GOT3 (cell line): ENCODE measurements around the gene GJA8.
"Not testable (repeated sequence)": the region's sequence is repeated elsewhere in the genome, so short reads cannot be mapped to it uniquely, and the experiment has no call there.

Experiments
- DNase-seq: peaks from one replicate; lab custom pipeline; 2025; ENCODE audit warnings: mixed read lengths; lab: John Stamatoyannopoulos, UW

GJA8 gene

DNA sequence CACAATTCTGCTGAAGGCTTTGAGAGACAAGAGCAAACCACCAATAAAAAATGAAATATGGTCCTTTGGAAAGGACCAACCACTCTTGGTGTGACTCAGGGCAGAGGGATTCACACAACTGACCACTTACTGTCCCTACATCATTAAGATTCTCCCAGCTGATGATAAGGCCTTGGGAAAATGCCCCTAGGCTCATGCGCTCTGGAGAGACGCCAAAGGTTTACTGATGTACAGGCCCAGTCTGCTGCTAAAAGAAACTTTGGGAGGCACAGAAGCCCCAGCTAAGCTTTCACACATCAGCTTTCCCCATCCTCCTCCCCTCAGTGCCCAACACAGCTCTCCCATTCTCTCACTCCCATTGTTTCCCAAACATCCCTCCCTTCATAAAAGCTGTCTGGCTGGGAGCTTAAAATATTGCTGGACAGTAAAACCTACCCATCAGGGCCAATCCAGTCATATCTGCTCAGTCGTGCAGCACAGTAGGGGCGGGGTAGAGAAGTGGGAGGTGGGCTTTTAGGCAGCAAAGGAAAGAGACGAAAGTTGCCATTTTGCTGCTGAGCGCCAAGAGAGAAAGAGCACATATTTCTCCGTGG lies at the start of gene GJA8:
Gene GJA8, plus strand, starts transcription at position 543 of the 593 bp plus-strand sequence. CDS start 5,161 bp downstream, outside the sequence.
- DNase-seq = no peak

DNA sequence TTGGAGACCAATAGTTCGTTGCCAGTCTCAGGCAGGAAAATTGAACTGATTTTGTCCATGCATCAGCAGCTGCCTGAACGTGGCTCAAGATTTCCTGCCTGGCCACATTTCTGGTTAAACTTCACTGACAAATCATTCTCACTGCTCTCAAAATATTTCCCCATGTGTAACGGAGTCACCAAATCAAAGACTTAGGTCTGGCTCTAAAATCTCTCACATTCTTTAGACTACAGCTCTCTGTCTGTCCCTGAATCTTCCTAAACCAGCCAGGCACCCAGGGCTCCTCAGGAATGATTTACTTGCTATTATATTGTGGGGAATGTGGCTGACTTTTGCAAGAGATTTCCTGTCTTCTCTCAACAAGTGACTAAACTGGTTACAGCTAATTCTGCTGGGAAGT lies 49.2 kb upstream of the GJA8 start:
- DNase-seq = no peak

- DNase-seq = not testable (repeated sequence)
These were observed 47.6 kb upstream of the GJA8 start for GRCh38 chr1:147854989-147855388.

DNA sequence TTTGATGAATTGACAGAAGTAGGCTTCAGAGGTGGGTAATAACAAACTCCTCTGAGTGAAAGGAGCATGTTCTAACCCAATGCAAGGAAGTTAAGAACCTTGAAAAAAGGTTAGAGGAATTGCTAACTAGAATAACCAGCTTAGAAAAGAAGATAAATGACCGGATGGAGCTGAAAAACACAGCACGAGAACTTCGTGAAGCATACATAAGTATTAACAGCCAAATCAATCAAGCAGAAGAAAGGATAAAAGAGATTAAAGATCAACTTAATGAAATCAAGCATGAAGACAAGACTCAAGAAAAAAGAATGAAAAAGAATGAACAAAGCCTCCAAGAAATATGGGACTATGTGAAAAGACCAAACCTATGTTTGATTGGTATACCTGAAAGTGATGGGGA lies 46.6 kb upstream of the GJA8 start:
- not testable (repeated sequence) for DNase-seq

- not testable (repeated sequence) for DNase-seq
These were observed 35.4 kb upstream of the GJA8 start for GRCh38 chr1:147867204-147867603.

DNA sequence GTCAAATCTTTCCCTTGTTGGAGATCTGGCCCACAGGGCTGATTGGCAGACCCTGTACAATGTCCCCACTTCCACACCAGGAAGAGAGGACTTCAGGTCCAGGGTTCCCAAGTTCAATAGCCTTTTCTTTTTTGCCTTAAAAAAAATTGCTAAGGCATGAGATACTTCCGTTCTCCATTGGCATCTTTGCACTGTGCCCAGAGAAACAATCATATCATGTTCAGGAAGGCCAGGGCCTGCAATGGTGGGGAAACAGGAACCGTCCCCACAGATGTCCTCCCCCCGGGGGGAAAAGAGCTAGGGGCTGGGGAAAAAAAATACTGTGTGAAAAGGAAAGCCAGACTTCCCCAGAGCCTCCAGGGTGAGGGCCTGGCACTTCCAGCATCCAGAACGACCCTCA lies 24.6 kb upstream of the GJA8 start:
- no peak for DNase-seq

- no peak for DNase-seq
These were observed 22.7 kb upstream of the GJA8 start for GRCh38 chr1:147879911-147880310.

GRCh38 chr1:147882535-147882934 lies 20.1 kb upstream of the GJA8 start:
- no peak for DNase-seq

DNA sequence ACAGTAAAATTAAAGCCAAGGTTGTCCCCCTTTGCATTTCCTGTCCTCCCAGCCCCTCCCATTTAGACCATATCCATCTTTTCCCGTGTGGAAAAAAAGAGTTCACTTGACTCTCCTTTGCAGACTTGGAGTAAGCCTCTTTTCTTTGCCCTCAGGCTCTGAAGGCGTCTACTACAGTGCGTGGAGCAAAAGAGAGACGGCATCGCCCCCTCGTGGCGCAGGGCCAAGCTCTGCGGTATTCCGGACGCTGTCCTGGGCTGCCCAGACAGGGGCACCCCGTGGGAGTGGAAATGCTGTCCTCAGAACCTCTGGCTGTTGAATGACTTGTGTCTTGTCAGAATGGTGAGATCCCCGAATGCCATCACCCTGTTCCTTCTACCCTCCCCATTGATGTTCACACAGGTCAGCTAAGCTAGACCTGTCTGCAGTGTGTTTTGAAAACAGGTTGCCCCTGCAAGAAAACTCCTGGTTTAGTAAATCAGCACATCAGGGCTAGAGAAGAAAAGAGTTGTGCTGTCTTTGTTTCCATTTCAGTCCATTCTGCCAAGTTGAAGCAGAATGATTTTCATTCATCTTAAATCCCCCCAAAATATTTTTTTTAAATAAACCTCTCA lies 12.3 kb upstream of the GJA8 start:
- DNase-seq = no peak

- no peak for DNase-seq
These were observed 11.5 kb upstream of the GJA8 start for GRCh38 chr1:147891088-147891487.

- no peak for DNase-seq
These were observed 10.4 kb upstream of the GJA8 start for GRCh38 chr1:147892216-147892615.

DNA sequence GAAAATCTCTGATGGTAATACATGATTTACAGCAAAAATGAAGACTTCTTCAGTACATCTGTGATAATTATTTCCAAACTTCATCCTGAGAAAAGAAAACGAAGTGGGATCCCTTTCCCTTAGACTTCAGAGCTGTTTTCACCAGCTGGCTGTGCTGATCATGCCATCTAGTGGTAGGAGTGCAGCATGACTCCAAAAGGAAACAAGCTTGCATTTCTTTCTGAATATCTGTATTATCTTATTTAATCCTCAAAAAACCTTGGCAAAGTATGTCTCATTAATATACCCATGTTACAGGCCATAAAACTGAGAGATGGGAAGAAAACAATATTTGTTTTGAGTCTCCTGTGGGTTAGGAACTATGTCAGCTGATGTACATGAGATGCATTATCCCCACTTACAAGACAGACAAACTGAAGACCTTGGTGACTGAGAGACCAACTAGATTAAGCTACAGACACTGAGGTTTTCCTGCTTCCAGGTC lies 9.8 kb upstream of the GJA8 start:
- DNase-seq = no peak

- no peak for DNase-seq
These were observed 7.5 kb upstream of the GJA8 start for GRCh38 chr1:147895123-147895522.

DNA sequence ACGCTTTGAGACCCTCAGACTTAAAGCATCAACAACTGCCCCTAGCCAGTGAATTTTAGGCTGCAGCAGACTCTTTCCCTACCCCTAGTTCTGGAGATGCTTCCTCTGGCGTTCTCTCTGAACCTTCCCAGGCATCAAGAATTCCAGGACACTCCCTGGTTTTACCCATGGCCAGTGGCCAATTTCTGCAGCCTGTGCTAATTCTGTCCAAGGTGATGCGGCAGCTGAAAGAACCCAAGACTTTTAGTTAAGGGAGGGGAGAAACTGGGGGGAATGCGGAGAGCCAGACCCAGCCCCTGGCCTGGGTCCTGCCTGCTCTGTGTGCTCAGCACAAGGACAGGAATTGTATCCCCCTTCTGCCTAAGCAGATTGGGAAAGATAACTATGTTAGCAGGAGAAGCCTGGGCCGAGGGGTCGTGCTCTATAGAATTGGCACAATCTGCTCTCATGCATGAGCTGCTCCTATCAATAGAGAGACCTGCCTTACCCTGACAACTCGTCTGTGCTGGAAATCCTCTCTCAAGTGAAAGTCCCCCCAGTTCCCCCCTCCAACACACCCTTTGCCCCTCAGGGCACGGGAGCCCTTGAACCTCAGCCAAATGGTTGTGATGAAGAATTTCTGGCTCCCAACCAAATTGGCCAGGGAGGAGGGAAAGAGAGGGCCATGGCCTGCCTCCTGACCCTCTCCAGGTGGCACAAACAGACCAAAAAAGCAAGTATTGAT lies 5.4 kb upstream of the GJA8 start:
- DNase-seq = no peak

DNA sequence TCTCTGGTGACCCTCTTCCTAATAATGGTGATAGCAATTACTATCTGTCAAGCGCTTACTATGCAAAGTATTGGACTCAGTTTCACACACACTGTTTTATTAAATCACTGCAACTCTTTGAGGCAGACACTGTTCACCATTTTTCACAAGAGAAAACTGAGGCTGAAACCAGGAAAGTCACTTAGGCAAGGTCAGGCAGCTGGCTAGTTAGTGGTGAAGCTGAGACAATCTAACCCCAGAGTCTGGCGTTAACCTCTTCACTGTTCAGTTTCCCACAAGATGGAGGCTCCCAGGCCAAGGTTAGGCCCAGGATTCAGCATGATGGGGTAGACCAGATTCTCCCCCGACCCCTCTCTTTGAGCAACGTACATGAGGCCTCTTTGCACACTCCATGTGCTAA lies 4.8 kb upstream of the GJA8 start:
- no peak for DNase-seq

- no peak for DNase-seq
These were observed 2.1 kb downstream of the GJA8 start for GRCh38 chr1:147904726-147905125.

DNA sequence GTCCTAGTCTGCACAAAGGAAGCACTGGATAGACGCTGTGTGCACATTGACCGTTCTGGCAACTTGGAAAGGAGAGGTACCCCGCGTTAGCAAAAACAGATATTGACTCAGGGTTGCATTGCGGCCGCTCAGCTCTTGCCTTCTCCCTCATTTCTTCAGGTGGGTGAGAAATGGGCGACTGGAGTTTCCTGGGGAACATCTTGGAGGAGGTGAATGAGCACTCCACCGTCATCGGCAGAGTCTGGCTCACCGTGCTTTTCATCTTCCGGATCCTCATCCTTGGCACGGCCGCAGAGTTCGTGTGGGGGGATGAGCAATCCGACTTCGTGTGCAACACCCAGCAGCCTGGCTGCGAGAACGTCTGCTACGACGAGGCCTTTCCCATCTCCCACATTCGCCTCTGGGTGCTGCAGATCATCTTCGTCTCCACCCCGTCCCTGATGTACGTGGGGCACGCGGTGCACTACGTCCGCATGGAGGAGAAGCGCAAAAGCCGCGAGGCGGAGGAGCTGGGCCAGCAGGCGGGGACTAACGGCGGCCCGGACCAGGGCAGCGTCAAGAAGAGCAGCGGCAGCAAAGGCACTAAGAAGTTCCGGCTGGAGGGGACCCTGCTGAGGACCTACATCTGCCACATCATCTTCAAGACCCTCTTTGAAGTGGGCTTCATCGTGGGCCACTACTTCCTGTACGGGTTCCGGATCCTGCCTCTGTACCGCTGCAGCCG lies 5.4 kb downstream of the GJA8 start:
- no peak for DNase-seq

DNA sequence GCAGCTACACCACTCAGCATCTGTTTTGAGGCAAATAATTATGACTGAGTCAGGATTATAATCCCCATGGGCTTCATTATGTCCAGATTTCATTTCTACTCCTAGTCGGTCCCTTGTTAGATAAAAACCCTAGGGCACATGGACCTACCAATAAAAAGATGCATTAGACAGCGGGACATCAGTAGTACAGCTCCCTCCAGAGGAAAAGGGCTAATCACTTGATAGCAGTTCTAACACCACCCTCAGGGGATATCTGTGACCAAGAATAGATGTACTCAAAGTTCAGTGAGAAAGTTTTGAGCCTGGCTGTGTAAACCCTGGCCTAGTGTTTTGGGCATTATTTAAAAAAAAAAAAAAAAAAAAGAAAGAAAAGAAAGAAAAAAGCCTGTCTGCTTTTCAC lies 10.0 kb downstream of the GJA8 start:
- no peak for DNase-seq

GRCh38 chr1:147913362-147913942 lies 10.9 kb downstream of the GJA8 start:
- no peak for DNase-seq

- no peak for DNase-seq
These were observed 17.3 kb downstream of the GJA8 start for GRCh38 chr1:147919896-147920295.

DNA sequence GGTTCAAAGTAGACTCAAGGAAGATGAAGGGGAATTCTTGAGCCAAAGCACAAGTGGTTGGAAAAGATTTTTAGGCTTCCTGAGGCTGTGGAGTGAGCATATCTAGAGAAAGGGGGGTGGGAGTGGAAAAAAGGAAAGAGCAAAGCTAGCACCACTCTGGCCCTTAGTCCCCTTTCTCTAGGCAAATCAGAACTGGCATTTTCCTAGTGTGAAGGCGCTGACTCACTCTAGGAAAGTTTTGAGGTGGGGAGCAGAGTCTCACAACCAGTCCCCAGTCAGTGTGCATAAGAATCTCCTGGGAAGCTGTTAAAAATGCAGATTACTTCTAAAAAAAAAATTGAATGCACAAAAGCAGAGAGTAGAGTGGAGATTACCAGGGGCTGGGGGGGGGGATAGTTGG lies 22.2 kb downstream of the GJA8 start:
- DNase-seq = no peak

GRCh38 chr1:147927215-147927614 lies 24.6 kb downstream of the GJA8 start:
- DNase-seq = not testable (repeated sequence)
